HepG2 (cell line): ENCODE data around the gene GDAP1L1. TPM values are rescaled to one million over a fixed set of nuclear protein-coding genes. Genes with fewer than 3 reads are reported as not detected.

ENCODE experiments used
- AHR ChIP-seq: IDR thresholded peaks from 2 replicates; pipeline ENCODE4 v1.6.1; 2018; ENCODE audit warnings: missing genetic modification reagents, missing compliant biosample characterization
- ESRRA ChIP-seq: sonication (generic); formaldehyde crosslinking; IDR thresholded peaks from 2 replicates; pipeline ENCODE4 v1.5.1; 2020; ENCODE audit warnings: mild to moderate bottlenecking, low read depth, missing genetic modification reagents
- HOXD1 ChIP-seq: sonication (generic); formaldehyde crosslinking; IDR thresholded peaks from 2 replicates; pipeline ENCODE4 v1.5.0; 2020; ENCODE audit warnings: missing genetic modification reagents
- KLF13 ChIP-seq: sonication (generic); formaldehyde crosslinking; IDR thresholded peaks from 2 replicates; pipeline ENCODE4 v1.4.0; 2020; ENCODE audit warnings: mild to moderate bottlenecking, missing genetic modification reagents
- MED13 ChIP-seq: sonication (generic); formaldehyde crosslinking; IDR thresholded peaks from 2 replicates; pipeline ENCODE4 v1.5.0; 2020; ENCODE audit warnings: missing genetic modification reagents
- MLLT10 ChIP-seq: sonication (generic); formaldehyde crosslinking; IDR thresholded peaks from 2 replicates; pipeline ENCODE4 v1.4.0; 2020; ENCODE audit warnings: missing genetic modification reagents
- RCOR2 ChIP-seq: IDR thresholded peaks from 2 replicates; pipeline ENCODE4 v1.6.1; 2016; ENCODE audit warnings: missing biosample characterization, missing genetic modification reagents
- REL ChIP-seq: sonication (generic); formaldehyde crosslinking; conservative IDR thresholded peaks from 2 replicates; pipeline ENCODE4 v1.8.0; 2022; ENCODE audit warnings: mild to moderate bottlenecking, missing genetic modification reagents, moderate library complexity
- RFXAP ChIP-seq: sonication (generic); formaldehyde crosslinking; IDR thresholded peaks from 2 replicates; pipeline ENCODE4 v1.4.0; 2020; ENCODE audit warnings: missing genetic modification reagents, borderline replicate concordance
- SNAI1 ChIP-seq: sonication (generic); formaldehyde crosslinking; IDR thresholded peaks from 2 replicates; pipeline ENCODE4 v1.5.0; 2020; ENCODE audit warnings: mild to moderate bottlenecking, missing genetic modification reagents, borderline replicate concordance
- SP140L ChIP-seq: sonication (generic); formaldehyde crosslinking; IDR thresholded peaks from 2 replicates; pipeline ENCODE4 v1.4.0; 2020; ENCODE audit warnings: missing genetic modification reagents, borderline replicate concordance
- STAG1 ChIP-seq: sonication (generic); formaldehyde crosslinking; IDR thresholded peaks from 2 replicates; pipeline ENCODE4 v1.4.0; 2020; ENCODE audit warnings: missing genetic modification reagents
- TBX3 ChIP-seq: fragments of 450-650 bp; IDR thresholded peaks from 2 replicates; pipeline ENCODE4 v1.6.1; 2017; ENCODE audit warnings: antibody characterized with exemption, mild to moderate bottlenecking, inconsistent platforms, borderline replicate concordance
- TEAD2 ChIP-seq: sonication (generic); formaldehyde crosslinking; IDR thresholded peaks from 2 replicates; pipeline ENCODE4 v1.9.0; 2021; ENCODE audit warnings: missing genetic modification reagents
- TOE1 ChIP-seq: sonication (generic); formaldehyde crosslinking; IDR thresholded peaks from 2 replicates; pipeline ENCODE4 v1.4.0; 2020; ENCODE audit warnings: mild to moderate bottlenecking, missing genetic modification reagents
- ZBTB8A ChIP-seq: sonication (generic); formaldehyde crosslinking; IDR thresholded peaks from 2 replicates; pipeline ENCODE4 v1.4.0; 2020; ENCODE audit warnings: mild to moderate bottlenecking, low read depth, missing genetic modification reagents, borderline replicate concordance
- ZFP36 ChIP-seq: fragments of 150-350 bp; IDR thresholded peaks from 2 replicates; pipeline ENCODE4 v1.6.1; 2018; ENCODE audit warnings: borderline replicate concordance, low read length, low read depth; ENCODE audit not compliant: partially characterized antibody
- ZNF331 ChIP-seq: sonication (generic); formaldehyde crosslinking; IDR thresholded peaks from 2 replicates; pipeline ENCODE4 v1.4.0; 2020; ENCODE audit warnings: missing genetic modification reagents
- ZNF552 ChIP-seq: sonication (generic); formaldehyde crosslinking; IDR thresholded peaks from 2 replicates; pipeline ENCODE4 v1.9.0; 2022; ENCODE audit warnings: missing genetic modification reagents, mild to moderate bottlenecking, borderline replicate concordance
- ZNF674 ChIP-seq: sonication (generic); formaldehyde crosslinking; IDR thresholded peaks from 2 replicates; pipeline ENCODE4 v1.5.0; 2020; ENCODE audit warnings: low read depth, mild to moderate bottlenecking, missing genetic modification reagents
- ZNF737 ChIP-seq: sonication (generic); formaldehyde crosslinking; IDR thresholded peaks from 2 replicates; pipeline ENCODE4 v1.5.0; 2020; ENCODE audit warnings: missing genetic modification reagents, mild to moderate bottlenecking, borderline replicate concordance
- polyA plus RNA-seq, 8 experiments: library from polyadenylated mRNA; depleted of rRNA in 3 of 8; stranded (reverse) in 7 of 8; unstranded in 1 of 8; fragments of >200 nt; fragmentation: Illumina TruSeq in 4 of 8; extraction: Trizol in 4 of 8; gene quantifications; 2 replicates each; pipeline versions ENCODE4 v1.2.1 to v1.2.3, GENCODE V29; 2011 to 2016; ENCODE audit warnings: low read depth in 4 of 8, missing spikeins in 1 of 8, mixed read lengths in 1 of 8; ENCODE audit not compliant: insufficient read depth in 1 of 8
- total RNA-seq, 5 experiments: library from RNA; depleted of rRNA; stranded (reverse); fragments of >200 nt; fragmentation: Illumina TruSeq; extraction: Trizol; gene quantifications; 2 replicates each; pipeline ENCODE4 v1.2.3, GENCODE V29; 2016; ENCODE audit warnings: low read depth in 1 of 5
- TF ChIP-seq, protein P1 (sequence below): sonication (generic); formaldehyde crosslinking; IDR thresholded peaks from 2 replicates; pipeline ENCODE4 v1.5.0; 2020; ENCODE audit warnings: missing genetic modification reagents
- TF ChIP-seq, protein P2 (sequence below): sonication (generic); formaldehyde crosslinking; IDR thresholded peaks from 2 replicates; pipeline ENCODE4 v1.4.0; 2020; ENCODE audit warnings: missing genetic modification reagents
- TF ChIP-seq, protein P3 (sequence below): sonication (generic); formaldehyde crosslinking; IDR thresholded peaks from 2 replicates; pipeline ENCODE4 v1.8.0; 2023; ENCODE audit warnings: mild to moderate bottlenecking, missing genetic modification reagents
- TF ChIP-seq, protein P4 (sequence below): sonication (generic); formaldehyde crosslinking; IDR thresholded peaks from 2 replicates; pipeline ENCODE4 v1.4.0; 2020; ENCODE audit warnings: missing genetic modification reagents, low read depth, mild to moderate bottlenecking, borderline replicate concordance

The GDAP1L1 gene
- total and polyA plus RNA-seq, 2 of the 13 experiments (the other 11 are each of a cell fraction or from before 2014, with no cell fraction given), result 0.04 TPM; not detected in 1

DNA sequence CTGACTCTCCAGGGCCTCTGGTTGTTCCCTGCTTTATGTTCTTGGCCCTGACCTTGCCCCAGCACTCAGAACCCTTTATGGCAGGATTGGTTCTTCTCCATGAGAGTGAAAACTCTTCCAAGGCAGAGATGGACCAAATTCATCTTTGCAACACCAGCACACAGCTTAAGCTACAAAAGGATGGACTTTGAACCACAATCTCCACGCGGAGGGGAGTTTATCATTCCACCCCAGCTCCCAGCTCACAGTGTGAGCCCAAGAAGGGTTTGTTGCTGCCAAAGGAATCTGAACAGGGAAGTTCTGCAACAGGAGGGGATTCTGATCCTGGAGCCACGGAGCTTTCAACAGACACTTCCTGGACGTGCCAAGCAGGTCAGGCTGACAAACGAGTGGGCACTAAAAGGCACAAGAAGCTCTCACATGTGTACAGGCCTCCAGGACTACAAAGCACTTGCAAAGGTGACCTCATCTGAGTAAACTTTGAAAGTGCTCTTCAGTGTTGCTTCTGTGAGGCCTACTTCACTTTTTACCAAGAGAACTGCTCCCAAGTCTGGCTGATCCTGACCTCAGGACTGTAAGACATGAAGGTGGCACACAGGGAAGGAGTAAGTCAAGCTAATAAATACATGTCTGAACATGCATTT lies 55.0 kb downstream of the GDAP1L1 start (continued):
- TF ChIP-seq RCOR2 (CRISPR knock-in tag), result no peak; the same call in none of the 2 replicates
- peak; percentile 74; the same call in 1 of the 2 replicates for TF ChIP-seq ZBTB8A (CRISPR knock-in tag)
- peak; percentile 34 for TF ChIP-seq STAG1
- TF ChIP-seq TBX3, result peak; percentile 40; the same call in 1 of the 2 replicates
- TF ChIP-seq, protein P1, sequence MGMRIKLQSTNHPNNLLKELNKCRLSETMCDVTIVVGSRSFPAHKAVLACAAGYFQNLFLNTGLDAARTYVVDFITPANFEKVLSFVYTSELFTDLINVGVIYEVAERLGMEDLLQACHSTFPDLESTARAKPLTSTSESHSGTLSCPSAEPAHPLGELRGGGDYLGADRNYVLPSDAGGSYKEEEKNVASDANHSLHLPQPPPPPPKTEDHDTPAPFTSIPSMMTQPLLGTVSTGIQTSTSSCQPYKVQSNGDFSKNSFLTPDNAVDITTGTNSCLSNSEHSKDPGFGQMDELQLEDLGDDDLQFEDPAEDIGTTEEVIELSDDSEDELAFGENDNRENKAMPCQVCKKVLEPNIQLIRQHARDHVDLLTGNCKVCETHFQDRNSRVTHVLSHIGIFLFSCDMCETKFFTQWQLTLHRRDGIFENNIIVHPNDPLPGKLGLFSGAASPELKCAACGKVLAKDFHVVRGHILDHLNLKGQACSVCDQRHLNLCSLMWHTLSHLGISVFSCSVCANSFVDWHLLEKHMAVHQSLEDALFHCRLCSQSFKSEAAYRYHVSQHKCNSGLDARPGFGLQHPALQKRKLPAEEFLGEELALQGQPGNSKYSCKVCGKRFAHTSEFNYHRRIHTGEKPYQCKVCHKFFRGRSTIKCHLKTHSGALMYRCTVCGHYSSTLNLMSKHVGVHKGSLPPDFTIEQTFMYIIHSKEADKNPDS, result no peak
- no peak; the same call in 1 of the 2 replicates for TF ChIP-seq TEAD2 (CRISPR knock-in tag)
- no peak for TF ChIP-seq HOXD1
- TF ChIP-seq ZFP36, result peak; percentile 1
- peak; percentile 88; the same call in 1 of the 2 replicates for TF ChIP-seq AHR (CRISPR knock-in tag)
- TF ChIP-seq KLF13 (CRISPR knock-in tag), result 0 out of 2 replicates have a peak, but pooled peaks have one; percentile 68
- TF ChIP-seq REL (CRISPR knock-in tag), result no peak
- TF ChIP-seq, protein P2, sequence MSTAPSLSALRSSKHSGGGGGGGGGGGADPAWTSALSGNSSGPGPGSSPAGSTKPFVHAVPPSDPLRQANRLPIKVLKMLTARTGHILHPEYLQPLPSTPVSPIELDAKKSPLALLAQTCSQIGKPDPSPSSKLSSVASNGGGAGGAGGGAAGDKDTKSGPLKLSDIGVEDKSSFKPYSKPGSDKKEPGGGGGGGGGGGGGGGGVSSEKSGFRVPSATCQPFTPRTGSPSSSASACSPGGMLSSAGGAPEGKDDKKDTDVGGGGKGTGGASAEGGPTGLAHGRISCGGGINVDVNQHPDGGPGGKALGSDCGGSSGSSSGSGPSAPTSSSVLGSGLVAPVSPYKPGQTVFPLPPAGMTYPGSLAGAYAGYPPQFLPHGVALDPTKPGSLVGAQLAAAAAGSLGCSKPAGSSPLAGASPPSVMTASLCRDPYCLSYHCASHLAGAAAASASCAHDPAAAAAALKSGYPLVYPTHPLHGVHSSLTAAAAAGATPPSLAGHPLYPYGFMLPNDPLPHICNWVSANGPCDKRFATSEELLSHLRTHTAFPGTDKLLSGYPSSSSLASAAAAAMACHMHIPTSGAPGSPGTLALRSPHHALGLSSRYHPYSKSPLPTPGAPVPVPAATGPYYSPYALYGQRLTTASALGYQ (CRISPR knock-in tag), result peak; percentile 70; the same call in 1 of the 2 replicates
- TF ChIP-seq, protein P3, sequence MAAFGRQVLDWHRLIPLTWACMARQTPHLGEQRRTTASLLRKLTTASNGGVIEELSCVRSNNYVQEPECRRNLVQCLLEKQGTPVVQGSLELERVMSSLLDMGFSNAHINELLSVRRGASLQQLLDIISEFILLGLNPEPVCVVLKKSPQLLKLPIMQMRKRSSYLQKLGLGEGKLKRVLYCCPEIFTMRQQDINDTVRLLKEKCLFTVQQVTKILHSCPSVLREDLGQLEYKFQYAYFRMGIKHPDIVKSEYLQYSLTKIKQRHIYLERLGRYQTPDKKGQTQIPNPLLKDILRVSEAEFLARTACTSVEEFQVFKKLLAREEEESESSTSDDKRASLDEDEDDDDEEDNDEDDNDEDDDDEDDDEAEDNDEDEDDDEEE, result no peak
- TF ChIP-seq ZNF552 (CRISPR knock-in tag), result no peak; the same call in 1 of the 2 replicates
- TF ChIP-seq, protein P4, sequence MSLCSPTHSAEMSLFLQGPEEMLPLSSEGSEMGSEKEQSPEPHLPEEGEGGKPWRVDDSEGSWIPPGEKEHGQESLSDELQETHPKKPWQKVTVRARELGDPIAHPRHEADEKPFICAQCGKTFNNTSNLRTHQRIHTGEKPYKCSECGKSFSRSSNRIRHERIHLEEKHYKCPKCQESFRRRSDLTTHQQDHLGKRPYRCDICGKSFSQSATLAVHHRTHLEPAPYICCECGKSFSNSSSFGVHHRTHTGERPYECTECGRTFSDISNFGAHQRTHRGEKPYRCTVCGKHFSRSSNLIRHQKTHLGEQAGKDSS, result peak; percentile 89
- no peak for TF ChIP-seq RFXAP (CRISPR knock-in tag)
- no peak for TF ChIP-seq MED13 (CRISPR knock-in tag)
- TF ChIP-seq ESRRA, result peak; percentile 89; the same call in 1 of the 2 replicates
- TF ChIP-seq ZNF674, result no peak
- TF ChIP-seq TOE1 (CRISPR knock-in tag), result peak; percentile 76
- TF ChIP-seq SP140L (CRISPR knock-in tag), result 0 out of 2 replicates have a peak, but pooled peaks have one; percentile 78
- TF ChIP-seq ZNF737 (CRISPR knock-in tag), result no peak
- no peak for TF ChIP-seq MLLT10 (CRISPR knock-in tag)
- TF ChIP-seq SNAI1 (CRISPR knock-in tag), result no peak
- peak; percentile 22 for TF ChIP-seq ZNF331 (CRISPR knock-in tag)
